SK-N-MC (cell line): ENCODE results near the gene ANGPTL2.

Source experiments
- DNase-seq: peaks from one replicate; pipeline ENCODE4 v3.0.0-alpha.2; 2011; ENCODE audit warnings: low read depth, low spot score
- H3K27ac ChIP-seq: fragments of 200-600 bp; sonication (generic); 2 replicates; pipeline ENCODE4 v1.5.1; 2016; ENCODE audit warnings: mixed run types
- H3K36me3 ChIP-seq: fragments of 200-600 bp; sonication (generic); 2 replicates; pipeline ENCODE4 v1.6.1; 2017; ENCODE audit warnings: antibody characterized with exemption, low read length, mixed read lengths; ENCODE audit not compliant: insufficient read depth
- H3K4me3 ChIP-seq: fragments of 200-600 bp; sonication (generic); 2 replicates; pipeline ENCODE4 v1.5.1; 2016
- H3K9ac ChIP-seq: fragments of 200-600 bp; sonication (generic); 2 replicates; pipeline ENCODE4 v1.8.0; 2017; ENCODE audit warnings: mixed run types, mixed read lengths; ENCODE audit not compliant: insufficient read length
- H3K9me3 ChIP-seq: fragments of 200-600 bp; sonication (generic); 2 replicates; pipeline ENCODE4 v1.6.1; 2017; ENCODE audit warnings: low read depth, mild to moderate bottlenecking, antibody characterized with exemption, low read length, moderate library complexity, mixed read lengths
- EZH2 ChIP-seq: fragments of 200-600 bp; sonication (generic); IDR thresholded peaks from one replicate; pipeline ENCODE4 v1.6.1; 2017; ENCODE audit warnings: antibody characterized with exemption
- FOXP2 ChIP-seq: optimal IDR thresholded peaks from 2 replicates; pipeline ENCODE3; 2011; ENCODE audit warnings: mild to moderate bottlenecking, moderate library complexity; ENCODE audit not compliant: insufficient read depth; ENCODE audit errors: extremely low read length, control extremely low read depth
- POLR2AphosphoS5 ChIP-seq: IDR thresholded peaks from 2 replicates; pipeline ENCODE4 v1.6.1; 2012; ENCODE audit warnings: mild to moderate bottlenecking, low read depth, low read length, borderline replicate concordance

Gene ANGPTL2

GRCh38 chr9:127140842-127141675 lies 18.6 kb upstream of the ANGPTL2 start:
- H3K9me3 ChIP-seq: no peaks in the 10 kb centered on the region
- TF ChIP-seq EZH2: no peak
- no peak for TF ChIP-seq POLR2AphosphoS5
- TF ChIP-seq FOXP2: no peak
- DNase-seq: no peak
- H3K27ac ChIP-seq: no peak overlapping the region
- H3K4me3 ChIP-seq: no peak overlapping the region
- H3K36me3 ChIP-seq: no peaks in the 10 kb centered on the region
- H3K9ac ChIP-seq: no peak overlapping the region

- H3K9ac ChIP-seq: no peak overlapping the region
- H3K4me3 ChIP-seq: no peak overlapping the region
- H3K9me3 ChIP-seq: no peaks in the 10 kb centered on the region
- no peak for TF ChIP-seq EZH2
- TF ChIP-seq POLR2AphosphoS5: no peak
- TF ChIP-seq FOXP2: no peak
- H3K27ac ChIP-seq: no peak overlapping the region
- DNase-seq: no peak
- H3K36me3 ChIP-seq: no peaks in the 10 kb centered on the region
Measured at GRCh38 chr9:127140181-127140580, 17.7 kb upstream of the ANGPTL2 start.

DNA sequence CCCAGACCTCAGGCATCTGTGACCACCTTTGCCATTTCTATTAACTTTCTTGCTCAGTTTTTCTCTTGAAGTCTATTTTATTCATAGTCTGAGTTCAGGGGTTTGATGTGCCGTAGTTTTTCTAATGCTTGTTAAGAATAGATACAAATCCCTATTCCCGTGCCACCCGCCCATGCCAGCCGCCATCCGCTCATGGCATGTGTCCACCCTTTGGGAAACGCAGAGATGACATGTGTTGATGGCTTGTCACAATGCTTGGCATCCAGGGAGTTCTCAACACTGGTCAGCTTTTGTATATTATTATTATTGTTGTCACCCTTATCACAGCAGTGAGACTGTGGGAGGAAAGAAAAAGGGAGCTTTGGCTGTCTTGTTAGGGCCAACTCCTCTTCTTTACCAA lies 17.3 kb upstream of the ANGPTL2 start:
- Histone ChIP-seq H3K27ac (no peak overlapping the region), H3K36me3 (no peaks in the 10 kb centered on the region), H3K4me3 (no peak overlapping the region), H3K9me3 (no peaks in the 10 kb centered on the region), H3K9ac (no peak overlapping the region)
- no peak for DNase-seq
- TF ChIP-seq FOXP2 (no peak), EZH2 (no peak), POLR2AphosphoS5 (no peak)

DNA sequence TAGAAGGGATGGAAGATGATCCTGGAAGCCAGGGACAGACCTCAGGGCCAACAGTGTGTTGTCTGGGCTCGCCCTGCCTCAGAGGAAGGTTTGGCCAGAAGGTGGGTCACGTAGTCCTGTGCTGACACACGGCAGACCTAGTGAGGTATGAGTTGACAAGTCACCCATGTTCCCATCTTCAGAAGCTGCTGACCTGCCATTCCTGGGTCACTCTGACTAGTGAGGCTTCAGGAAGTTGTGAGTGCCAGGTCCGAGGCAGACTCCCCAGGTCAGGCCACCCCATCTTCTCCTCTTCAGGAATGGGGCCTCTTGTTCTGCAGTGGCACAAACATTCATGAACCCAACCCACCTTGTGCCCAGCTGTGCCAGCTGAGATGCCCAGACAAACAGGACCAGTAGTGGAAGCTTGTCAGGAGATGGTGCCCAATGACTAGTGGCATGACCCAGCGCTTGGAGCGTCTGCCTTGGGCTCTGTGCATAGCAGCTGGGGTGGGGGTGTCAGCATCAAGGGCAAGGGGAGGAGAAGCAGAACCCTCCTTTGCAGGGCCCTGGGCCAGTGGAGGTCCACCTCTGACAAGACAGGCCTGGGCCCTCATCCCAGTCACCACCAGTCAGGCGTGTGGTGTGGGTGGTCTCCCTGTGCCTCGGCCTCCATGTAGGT lies 16.8 kb upstream of the ANGPTL2 start:
- H3K9ac ChIP-seq: no peak overlapping the region
- no peak for DNase-seq
- TF ChIP-seq EZH2 (no peak), FOXP2 (no peak), POLR2AphosphoS5 (no peak)
- no peaks in the 10 kb centered on the region for H3K36me3 ChIP-seq
- no peaks in the 10 kb centered on the region for H3K9me3 ChIP-seq
- no peak overlapping the region for H3K4me3 ChIP-seq
- no peak overlapping the region for H3K27ac ChIP-seq

GRCh38 chr9:127138444-127138843 lies 16.0 kb upstream of the ANGPTL2 start:
- TF ChIP-seq EZH2: no peak
- TF ChIP-seq POLR2AphosphoS5: no peak
- TF ChIP-seq FOXP2: no peak
- Histone ChIP-seq H3K27ac (no peak overlapping the region), H3K4me3 (no peak overlapping the region), H3K9ac (no peak overlapping the region), H3K36me3 (no peaks in the 10 kb centered on the region), H3K9me3 (no peaks in the 10 kb centered on the region)
- DNase-seq: no peak

GRCh38 chr9:127137640-127138360 lies 15.4 kb upstream of the ANGPTL2 start:
- Histone ChIP-seq H3K4me3 (no peak overlapping the region), H3K27ac (no peak overlapping the region), H3K9ac (no peak overlapping the region), H3K9me3 (no peaks in the 10 kb centered on the region), H3K36me3 (no peaks in the 10 kb centered on the region)
- TF ChIP-seq FOXP2: no peak
- no peak for TF ChIP-seq POLR2AphosphoS5
- no peak for TF ChIP-seq EZH2
- DNase-seq: no peak

DNA sequence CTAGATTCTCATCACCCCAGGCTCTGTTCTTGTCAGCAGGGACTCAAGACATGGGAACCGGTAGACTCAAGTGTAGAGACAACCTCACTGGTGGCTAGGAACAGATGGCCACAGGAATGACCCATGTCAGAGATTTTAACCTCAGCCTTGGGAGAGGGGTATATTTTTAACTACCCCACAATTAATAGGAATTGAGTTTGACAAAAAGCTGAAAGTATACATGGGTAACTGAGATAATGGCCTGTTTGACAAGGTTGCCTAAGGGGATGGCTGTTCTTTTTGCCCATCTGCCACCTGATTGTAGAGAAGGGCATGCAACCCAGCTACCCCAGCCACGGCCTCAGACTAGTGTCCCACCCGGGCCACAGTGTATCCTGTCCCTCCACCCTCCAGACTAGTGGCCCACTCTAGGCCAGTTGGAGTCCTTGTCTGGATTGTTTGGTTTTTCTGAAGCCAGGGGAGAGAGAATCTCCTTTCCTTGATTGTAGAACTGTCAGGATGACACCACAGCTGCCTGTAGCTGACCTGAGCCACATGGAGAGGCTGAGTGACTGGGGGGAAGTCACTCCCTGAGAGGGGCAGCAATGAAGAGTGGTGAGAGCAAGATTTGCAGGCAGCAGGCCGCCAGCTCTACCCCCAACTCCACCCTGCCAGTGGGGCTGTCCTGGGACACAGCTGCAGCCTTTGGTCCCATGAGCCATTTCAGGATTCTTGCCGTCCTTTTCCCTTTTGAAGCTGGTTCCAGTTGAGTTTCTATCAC lies 14.6 kb upstream of the ANGPTL2 start:
- Histone ChIP-seq H3K9me3 (no peaks in the 10 kb centered on the region), H3K27ac (no peak overlapping the region), H3K9ac (no peak overlapping the region), H3K4me3 (no peak overlapping the region), H3K36me3 (no peaks in the 10 kb centered on the region)
- no peak for TF ChIP-seq POLR2AphosphoS5
- TF ChIP-seq FOXP2: no peak
- no peak for TF ChIP-seq EZH2
- DNase-seq: no peak

GRCh38 chr9:127136081-127136879 lies 13.8 kb upstream of the ANGPTL2 start:
- Histone ChIP-seq H3K9ac (no peak overlapping the region), H3K4me3 (no peak overlapping the region), H3K36me3 (no peaks in the 10 kb centered on the region), H3K27ac (no peak overlapping the region), H3K9me3 (no peaks in the 10 kb centered on the region)
- TF ChIP-seq FOXP2 (no peak), EZH2 (no peak), POLR2AphosphoS5 (no peak)
- DNase-seq: no peak
